K562 treated with DMSO at 1 percent for 24 hours (cell line): ENCODE results near the gene GBA3. TPM values are rescaled to one million over a fixed set of nuclear protein-coding genes. Genes with fewer than 3 reads are reported as not detected.

Experiments
- total RNA-seq: library from RNA; unstranded; fragments of 300-600 nt; gene quantifications from 2 replicates; pipeline ENCODE4 v1.2.3, GENCODE V29; 2022; ENCODE audit warnings: low read depth; ENCODE audit not compliant: insufficient read depth

GBA3 gene
- total RNA-seq = 0.32 TPM in 1 of 2 replicates, not detected in the other

DNA sequence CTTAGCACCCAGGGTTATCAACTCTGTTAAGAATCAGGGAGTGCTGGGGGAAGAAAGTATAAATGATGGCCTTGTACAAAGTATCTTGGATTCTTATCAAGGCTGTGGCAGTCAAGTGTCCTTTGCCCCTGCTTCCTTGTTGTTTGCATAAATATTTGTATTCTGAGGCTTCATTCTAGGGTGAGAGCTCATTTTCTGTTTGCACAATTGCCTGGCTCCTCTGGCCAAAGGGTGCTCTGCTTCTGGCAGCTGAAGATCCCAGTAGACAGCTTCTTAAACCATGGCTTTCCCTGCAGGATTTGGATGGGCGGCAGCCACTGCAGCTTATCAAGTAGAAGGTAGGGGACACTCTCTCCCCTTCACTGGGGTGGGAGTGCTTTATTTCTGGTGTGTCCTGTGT, at the start of gene GBA3:
Gene GBA3, plus strand, starts transcription at position 202 of the 400 bp plus-strand sequence.

Other genes with a start within 250 kb of the GBA3 start
- 0.12 TPM in 1 of 2 replicates, not detected in the other for gene ADGRA3, start 176.9 kb upstream of the GBA3 start, total RNA-seq